T-helper 1 cell treated with Interleukin-12 subunit alpha and Interleukin-12 subunit beta and Interleukin-4 antibody, amounts not matched to agents 30 μg/mL and 1 μg/mL, for 36 hours (primary cell): ENCODE results near the gene PGF.
"Not testable (repeated sequence)": the region's sequence is repeated elsewhere in the genome, so short reads cannot be mapped to it uniquely, and the experiment has no call there.

ENCODE experiments used
- H3K27ac Mint-ChIP-seq: one replicate; pipeline ENCODE4 v1.8.0; 2021; ENCODE audit warnings: mild to moderate bottlenecking, mixed read lengths
- H3K27me3 Mint-ChIP-seq: one replicate; pipeline ENCODE4 v1.8.0; 2021; ENCODE audit warnings: low read depth, mixed read lengths
- H3K36me3 Mint-ChIP-seq: one replicate; pipeline ENCODE4 v1.8.0; 2021; ENCODE audit warnings: low read depth, mixed read lengths
- H3K4me1 Mint-ChIP-seq: one replicate; pipeline ENCODE4 v1.8.0; 2021; ENCODE audit warnings: low read depth, mixed read lengths
- H3K4me3 Mint-ChIP-seq: one replicate; pipeline ENCODE4 v1.8.0; 2021; ENCODE audit warnings: mild to moderate bottlenecking, moderate library complexity, mixed read lengths
- H3K9me3 Mint-ChIP-seq: one replicate; pipeline ENCODE4 v1.8.0; 2021; ENCODE audit warnings: mixed read lengths

PGF gene

DNA sequence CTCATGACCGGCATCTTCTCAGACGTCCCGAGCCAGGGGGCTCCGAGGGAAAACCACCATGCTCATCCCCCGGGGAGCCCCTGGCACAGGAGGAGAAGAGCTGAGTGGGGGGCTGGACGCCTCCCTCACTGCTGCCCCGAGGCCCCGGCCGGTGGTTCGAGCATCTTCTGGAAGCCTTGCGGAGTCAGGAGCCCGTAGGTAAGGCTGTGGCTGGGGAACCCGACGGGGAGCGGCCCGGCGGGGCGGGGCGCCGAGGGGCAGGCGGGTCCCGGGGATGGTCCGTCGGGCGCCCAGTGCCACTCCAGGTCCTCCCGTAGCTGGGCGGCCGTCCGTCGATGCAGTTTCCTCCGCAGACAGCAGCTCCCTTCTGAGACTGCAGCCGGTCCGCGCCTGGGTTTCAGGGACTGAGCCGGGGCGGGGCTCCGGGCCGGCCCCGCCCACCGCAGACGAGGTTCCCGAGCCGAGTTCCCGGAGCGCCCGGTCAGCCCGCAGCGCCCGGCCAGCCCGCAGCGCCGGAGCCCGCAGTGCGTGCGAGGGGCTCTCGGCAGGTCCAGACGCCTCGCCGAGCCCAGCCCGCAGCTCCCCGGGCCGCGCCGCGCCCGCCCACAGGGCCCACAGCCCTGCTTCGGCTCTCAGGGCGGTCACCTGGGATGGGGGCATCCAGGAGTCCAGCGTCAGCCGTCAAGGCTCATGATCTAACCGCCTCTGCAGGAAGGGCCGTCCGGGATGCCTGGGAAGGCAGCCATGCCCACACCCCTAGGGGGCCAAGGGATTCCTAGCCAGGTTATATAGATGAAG is at the start of gene PGF:
TSS of gene PGF (minus strand) at position 369 of the 798 bp plus-strand sequence. CDS start at position 14, 355 bp downstream.
- peaks cover 9% of the 10 kb centered on the region for H3K27me3 Mint-ChIP-seq
- H3K9me3 Mint-ChIP-seq, result no peaks in the 10 kb centered on the region
- H3K27ac Mint-ChIP-seq, result no peak within 1 kb of the TSS
- H3K36me3 Mint-ChIP-seq, result no peaks in the 10 kb centered on the region
- H3K4me1 Mint-ChIP-seq, result no peaks in the 10 kb centered on the region
- peak within 1 kb of the TSS; percentile 52 for H3K4me3 Mint-ChIP-seq

DNA sequence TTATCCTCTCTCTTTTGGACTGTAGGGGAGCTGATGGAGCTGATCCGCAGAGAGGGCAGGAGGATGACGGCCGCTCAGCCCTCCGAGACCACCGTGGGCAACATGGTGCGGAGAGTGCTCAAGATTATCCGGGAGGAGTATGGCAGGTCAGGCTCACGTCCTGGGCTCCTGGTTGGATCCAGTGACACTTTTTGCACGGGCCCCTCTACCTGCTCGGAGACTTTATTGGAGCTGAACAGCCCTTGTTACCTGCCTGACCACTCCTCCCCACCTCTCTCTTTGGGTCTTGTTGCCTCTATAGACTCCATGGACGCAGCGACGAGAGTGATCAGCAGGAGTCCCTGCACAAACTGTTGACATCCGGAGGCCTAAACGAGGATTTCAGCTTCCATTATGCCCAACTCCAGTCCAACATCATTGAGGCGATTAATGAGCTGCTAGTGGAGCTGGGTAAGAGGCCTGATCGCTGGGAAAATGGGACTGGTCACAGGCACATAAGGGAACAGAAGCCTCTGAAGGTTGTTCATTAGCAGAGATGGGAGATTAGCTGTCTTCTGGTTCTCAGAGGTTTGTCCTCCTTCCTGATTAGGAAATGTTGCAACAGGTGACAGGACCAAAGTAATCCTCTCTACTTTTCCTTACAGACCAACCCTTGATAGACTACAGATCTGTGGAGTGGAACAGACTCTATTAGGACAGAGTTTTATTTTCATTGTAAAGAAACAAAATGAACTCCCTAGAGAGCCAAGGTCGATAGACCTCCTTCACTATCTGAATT is 48.0 kb upstream of the PGF start:
- Mint-ChIP-seq H3K27me3 (peaks cover 9% of the 10 kb centered on the region), H3K36me3 (peaks cover 44% of the 10 kb centered on the region), H3K4me1 (peaks cover 29% of the 10 kb centered on the region), H3K27ac (peak overlapping the region; percentile 96), H3K9me3 (peaks cover 5% of the 10 kb centered on the region), H3K4me3 (peak overlapping the region; percentile 97)

DNA sequence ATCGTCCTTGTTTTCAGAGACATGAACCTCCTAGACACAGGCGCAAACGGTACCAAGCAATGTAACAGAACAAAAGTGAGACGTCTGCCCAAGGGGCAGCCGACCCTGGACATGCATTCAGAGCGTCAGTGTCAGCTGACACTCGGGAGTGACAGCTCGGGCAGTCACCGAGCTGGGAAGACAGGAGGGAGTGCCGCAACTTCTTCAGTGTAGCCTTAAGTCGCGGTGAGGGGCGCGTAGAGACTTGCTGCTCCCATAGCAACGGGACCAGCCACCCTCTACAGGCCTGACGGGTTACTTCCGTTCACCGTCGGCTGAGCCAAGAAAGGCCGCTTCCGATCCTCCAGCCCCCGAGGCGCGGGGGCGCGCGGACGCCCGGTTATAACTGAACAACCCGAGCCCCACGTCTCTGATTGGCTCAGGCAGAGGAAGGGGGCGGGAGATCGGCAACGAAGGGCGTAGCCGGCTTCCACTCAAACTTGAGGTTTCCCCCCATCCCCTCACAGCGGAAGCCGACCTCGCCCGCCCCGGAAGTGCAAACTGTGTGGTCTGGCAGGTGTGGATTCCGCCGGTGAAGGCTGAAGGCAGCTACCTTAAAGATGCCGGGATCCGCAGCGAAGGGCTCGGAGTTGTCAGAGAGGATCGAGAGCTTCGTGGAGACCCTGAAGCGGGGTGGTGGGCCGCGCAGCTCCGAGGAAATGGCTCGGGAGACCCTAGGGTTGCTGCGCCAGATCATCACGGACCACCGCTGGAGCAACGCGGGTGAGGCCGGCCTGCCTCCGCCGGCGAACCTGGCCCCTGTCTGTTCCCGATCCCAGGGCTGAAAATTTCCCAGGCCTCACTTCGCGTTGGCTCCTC is 47.2 kb upstream of the PGF start, which contains the start of gene EIF2B2:
TSS of gene EIF2B2 (plus strand) at position 530 of the 858 bp plus-strand sequence. CDS start at position 600, 70 bp downstream.
- Mint-ChIP-seq H3K36me3 (peaks cover 37% of the 10 kb centered on the region), H3K4me3 (peak within 1 kb of the TSS; percentile 97), H3K27me3 (peaks cover 9% of the 10 kb centered on the region), H3K27ac (peak within 1 kb of the TSS; percentile 96), H3K4me1 (peaks cover 27% of the 10 kb centered on the region), H3K9me3 (peaks cover 5% of the 10 kb centered on the region)

DNA sequence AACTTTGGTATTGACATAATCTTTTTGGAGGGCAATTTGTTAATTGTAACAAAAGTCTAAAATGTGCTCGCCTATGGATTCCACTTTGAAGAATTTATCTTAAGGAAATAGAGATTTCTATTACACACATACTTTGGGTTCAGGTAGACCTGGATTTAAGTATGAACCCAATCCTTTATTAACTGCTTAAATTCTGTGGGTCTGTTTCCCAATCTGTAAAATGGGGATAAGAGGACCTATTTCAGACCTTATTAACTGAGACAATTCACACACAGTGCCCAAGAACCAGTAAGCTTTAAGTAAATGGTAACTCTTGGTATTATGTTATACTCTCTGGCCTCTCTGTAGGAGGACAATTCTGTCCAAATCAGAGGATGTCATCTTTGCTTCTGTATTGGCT is 46.5 kb upstream of the PGF start:
- peak overlapping the region; percentile 96 for H3K27ac Mint-ChIP-seq
- peaks cover 9% of the 10 kb centered on the region for H3K27me3 Mint-ChIP-seq
- H3K9me3 Mint-ChIP-seq, result peaks cover 5% of the 10 kb centered on the region
- peak overlapping the region; percentile 97 for H3K4me3 Mint-ChIP-seq
- peaks cover 33% of the 10 kb centered on the region for H3K36me3 Mint-ChIP-seq
- H3K4me1 Mint-ChIP-seq, result peaks cover 24% of the 10 kb centered on the region

DNA sequence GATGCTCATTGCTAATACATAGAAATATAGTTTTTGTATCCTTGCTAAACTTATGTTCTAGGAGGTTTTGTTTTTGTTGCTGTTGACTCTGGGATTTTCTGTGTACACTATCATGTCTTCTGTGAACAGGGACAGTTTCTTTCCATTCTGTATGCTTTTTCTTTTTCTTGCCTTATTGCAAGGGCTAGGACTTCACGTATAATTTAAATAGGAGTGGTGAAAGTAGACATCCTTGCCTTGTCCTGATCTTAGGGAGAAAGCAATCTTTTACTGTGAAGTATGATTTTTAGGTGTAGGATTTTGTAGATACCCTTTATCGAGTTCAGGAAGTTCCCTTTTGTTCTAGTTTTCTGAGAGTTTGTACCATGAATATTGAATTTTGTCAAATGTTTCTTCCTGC is 45.9 kb upstream of the PGF start:
- peaks cover 9% of the 10 kb centered on the region for H3K27me3 Mint-ChIP-seq
- peaks cover 24% of the 10 kb centered on the region for H3K4me1 Mint-ChIP-seq
- peaks cover 5% of the 10 kb centered on the region for H3K9me3 Mint-ChIP-seq
- peaks cover 28% of the 10 kb centered on the region for H3K36me3 Mint-ChIP-seq
- no peak overlapping the region for H3K4me3 Mint-ChIP-seq
- H3K27ac Mint-ChIP-seq, result peak overlapping the region; percentile 15

DNA sequence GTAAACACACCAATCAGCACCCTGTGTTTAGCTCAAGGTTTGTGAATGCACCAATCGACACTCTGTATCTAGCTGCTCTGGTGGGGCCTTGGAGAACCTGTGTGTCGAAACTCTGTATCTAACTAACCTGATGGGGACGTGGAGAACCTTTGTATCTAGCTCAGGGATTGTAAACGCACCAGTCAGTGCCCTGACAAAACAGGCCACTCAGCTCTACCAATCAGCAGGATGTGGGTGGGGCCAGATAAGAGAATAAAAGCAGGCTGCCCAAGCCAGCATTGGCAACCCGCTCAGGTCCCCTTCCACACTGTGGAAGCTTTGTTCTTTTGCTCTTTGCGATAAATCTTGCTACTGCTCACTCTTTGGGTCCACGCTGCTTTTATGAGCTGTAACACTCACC is 40.4 kb upstream of the PGF start:
- not testable (repeated sequence) for H3K9me3 Mint-ChIP-seq, H3K36me3 Mint-ChIP-seq, H3K4me3 Mint-ChIP-seq, H3K27ac Mint-ChIP-seq, H3K27me3 Mint-ChIP-seq, H3K4me1 Mint-ChIP-seq

DNA sequence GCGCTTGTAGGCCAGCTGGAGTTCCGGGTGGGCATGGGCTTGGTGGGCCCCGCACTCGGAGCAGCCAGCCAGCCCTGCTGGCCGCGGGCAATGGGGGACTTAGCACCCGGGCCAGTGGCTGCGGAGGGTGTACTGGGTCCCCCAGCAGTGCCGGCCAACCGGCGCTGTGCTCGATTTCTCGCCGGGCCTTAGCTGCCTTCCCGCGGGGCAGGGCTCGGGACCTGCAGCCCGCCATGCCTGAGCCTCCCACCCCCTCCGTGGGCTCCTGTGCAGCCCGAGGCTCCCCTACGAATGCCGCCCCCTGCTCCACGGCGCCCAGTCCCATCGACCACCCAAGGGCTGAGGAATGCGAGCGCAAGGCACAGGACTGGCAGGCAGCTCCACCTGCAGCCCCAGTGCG is 38.8 kb upstream of the PGF start:
- not testable (repeated sequence) for H3K4me3 Mint-ChIP-seq, H3K36me3 Mint-ChIP-seq, H3K4me1 Mint-ChIP-seq, H3K27ac Mint-ChIP-seq, H3K9me3 Mint-ChIP-seq, H3K27me3 Mint-ChIP-seq

DNA sequence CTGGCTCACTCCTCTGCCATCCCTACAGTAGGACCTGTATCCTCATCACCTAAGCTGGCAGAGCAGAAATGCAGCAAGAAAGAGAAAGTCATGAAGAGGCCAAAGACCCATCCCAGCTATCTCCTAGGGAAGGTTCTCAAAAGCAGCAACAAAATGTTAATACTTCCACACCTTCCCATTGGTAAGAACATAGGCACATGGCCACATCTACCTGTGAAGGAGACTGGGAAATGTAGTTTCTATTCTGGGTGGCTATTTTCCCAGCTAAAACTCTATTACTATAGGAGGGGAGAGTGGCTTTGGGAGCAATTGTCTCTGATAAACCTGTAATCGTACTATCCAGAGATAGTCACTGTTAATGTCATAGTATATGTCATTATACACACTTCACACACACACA is 33.6 kb upstream of the PGF start:
- H3K4me3 Mint-ChIP-seq, result no peak overlapping the region
- H3K36me3 Mint-ChIP-seq, result no peaks in the 10 kb centered on the region
- no peaks in the 10 kb centered on the region for H3K4me1 Mint-ChIP-seq
- H3K27me3 Mint-ChIP-seq, result peaks cover 9% of the 10 kb centered on the region
- H3K27ac Mint-ChIP-seq, result no peak overlapping the region
- H3K9me3 Mint-ChIP-seq, result no peaks in the 10 kb centered on the region

DNA sequence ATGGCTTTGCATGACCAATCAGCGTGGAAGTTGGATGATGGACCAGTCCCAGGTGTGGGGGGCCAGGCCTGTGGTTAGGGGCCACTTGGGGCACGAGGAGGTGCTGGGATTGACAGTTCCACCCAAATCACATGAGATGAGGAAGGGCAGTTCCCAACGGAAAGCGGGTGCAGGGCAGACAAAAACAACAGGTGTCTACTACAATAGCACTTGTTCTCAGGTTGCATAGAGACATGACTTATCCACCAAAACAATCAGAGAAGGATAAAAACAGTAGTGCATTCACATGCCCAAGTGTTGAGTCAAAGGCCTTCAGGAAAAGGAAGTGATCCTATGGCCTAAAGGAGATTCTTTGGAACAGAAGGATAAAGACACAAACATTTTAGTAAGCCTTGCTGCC is 32.7 kb upstream of the PGF start:
- H3K27ac Mint-ChIP-seq, result no peak overlapping the region
- no peaks in the 10 kb centered on the region for H3K36me3 Mint-ChIP-seq
- no peak overlapping the region for H3K4me3 Mint-ChIP-seq
- H3K27me3 Mint-ChIP-seq, result peaks cover 9% of the 10 kb centered on the region
- no peaks in the 10 kb centered on the region for H3K9me3 Mint-ChIP-seq
- H3K4me1 Mint-ChIP-seq, result no peaks in the 10 kb centered on the region

DNA sequence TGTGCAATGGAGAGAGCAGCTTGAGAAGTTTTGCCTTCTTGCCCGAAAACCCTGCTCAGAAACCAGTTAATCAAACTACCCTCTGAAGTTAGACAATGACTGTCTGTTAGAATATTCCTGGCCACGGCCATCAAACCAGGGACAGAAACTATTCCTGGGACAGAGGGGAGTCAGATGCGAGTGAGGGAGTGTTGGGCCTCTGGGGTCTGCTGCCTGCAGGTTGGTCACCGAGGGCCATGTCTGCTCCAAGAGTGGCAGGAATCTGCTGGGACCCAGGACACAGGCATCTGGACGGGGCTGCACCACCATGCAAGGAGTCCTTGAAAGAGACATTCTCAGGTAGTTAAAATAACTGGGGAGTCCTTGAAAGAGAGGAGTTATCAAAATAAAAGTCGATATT is 30.4 kb upstream of the PGF start:
- Mint-ChIP-seq H3K27ac (no peak overlapping the region), H3K36me3 (no peaks in the 10 kb centered on the region), H3K27me3 (peaks cover 9% of the 10 kb centered on the region), H3K4me1 (no peaks in the 10 kb centered on the region), H3K4me3 (no peak overlapping the region), H3K9me3 (no peaks in the 10 kb centered on the region)

DNA sequence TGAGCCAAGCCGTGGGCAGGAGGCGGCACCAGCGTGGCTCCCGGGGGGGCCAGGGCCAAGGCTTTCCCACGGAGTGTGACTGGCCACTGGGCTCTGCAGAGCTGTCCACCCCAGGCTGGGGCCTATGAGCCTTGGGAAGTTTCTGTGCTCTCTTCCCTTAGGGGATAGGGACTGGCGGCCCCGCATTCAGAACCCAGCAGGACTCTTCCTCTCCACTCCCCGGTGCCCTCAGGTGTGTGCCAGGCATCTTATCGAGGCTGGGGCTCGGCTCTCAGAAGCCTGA is 29.6 kb upstream of the PGF start:
- Mint-ChIP-seq H3K9me3 (no peaks in the 10 kb centered on the region), H3K4me1 (no peaks in the 10 kb centered on the region)

DNA sequence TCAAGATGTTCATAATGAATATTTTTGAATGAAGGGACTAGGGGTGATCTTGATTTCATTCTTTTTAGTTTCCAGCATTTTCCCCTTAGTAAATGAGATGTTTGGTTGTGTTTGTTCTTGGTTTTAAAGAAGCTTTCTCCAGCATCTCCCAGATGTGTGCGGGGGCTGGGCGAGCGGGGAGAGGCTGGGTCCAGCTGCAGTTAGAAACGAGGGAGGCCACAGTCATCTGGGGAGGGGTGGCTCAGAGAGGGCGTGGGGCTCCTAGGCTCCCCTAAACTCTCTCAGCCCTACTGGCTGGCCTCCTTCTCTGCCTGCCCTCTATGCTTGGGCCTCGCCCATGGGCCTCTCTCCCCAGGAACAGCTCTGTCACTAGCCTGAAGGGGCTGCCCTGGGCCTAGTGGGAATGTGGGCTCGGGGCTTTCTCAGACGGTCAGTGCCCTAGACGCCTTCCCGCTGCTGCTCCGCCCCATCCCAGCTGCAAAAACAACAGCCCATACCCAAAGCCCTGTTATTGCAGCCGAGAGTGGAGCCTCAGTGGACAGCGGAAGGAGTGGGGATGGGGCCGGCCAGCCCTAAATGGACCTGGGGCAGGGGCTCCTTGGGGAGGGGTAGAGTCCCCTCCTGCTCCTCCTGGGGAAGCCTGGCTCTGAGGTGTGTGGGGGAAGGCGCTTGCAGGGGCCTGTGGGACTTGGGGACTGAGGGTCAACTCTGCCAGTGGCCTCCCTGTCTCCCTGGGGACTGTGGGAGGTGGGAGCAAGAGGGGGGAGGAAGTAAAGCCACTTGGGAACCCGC is 29.0 kb upstream of the PGF start:
- Mint-ChIP-seq H3K27me3 (peaks cover 9% of the 10 kb centered on the region), H3K4me1 (no peaks in the 10 kb centered on the region), H3K36me3 (no peaks in the 10 kb centered on the region), H3K9me3 (no peaks in the 10 kb centered on the region), H3K27ac (no peak overlapping the region), H3K4me3 (no peak overlapping the region)

More for the DNA sequence above, 29.6 kb upstream of the PGF start:
- Mint-ChIP-seq H3K27ac (no peak overlapping the region), H3K36me3 (no peaks in the 10 kb centered on the region), H3K27me3 (peaks cover 9% of the 10 kb centered on the region), H3K4me3 (no peak overlapping the region)

DNA sequence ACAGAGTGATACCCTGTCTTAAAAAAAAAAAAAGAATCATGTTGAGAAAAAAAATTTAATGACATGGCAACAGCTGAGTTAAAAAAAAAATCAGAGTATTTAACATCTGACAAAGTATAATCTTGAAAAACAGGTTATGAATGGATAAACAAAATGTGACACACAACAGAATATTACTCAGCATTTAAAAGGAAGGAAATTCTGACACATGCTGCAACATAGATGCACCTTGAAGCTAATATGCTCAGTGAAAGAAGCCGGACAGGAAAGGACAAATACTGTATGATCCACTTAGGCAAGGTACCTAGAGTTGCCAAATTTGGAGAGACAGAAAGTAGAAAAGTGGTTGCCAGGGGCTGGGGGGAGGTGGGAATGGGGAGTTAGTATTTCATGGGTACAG is 27.9 kb upstream of the PGF start:
- Mint-ChIP-seq H3K4me1 (no peaks in the 10 kb centered on the region), H3K9me3 (no peaks in the 10 kb centered on the region), H3K4me3 (no peak overlapping the region), H3K36me3 (no peaks in the 10 kb centered on the region), H3K27ac (no peak overlapping the region), H3K27me3 (peaks cover 13% of the 10 kb centered on the region)

DNA sequence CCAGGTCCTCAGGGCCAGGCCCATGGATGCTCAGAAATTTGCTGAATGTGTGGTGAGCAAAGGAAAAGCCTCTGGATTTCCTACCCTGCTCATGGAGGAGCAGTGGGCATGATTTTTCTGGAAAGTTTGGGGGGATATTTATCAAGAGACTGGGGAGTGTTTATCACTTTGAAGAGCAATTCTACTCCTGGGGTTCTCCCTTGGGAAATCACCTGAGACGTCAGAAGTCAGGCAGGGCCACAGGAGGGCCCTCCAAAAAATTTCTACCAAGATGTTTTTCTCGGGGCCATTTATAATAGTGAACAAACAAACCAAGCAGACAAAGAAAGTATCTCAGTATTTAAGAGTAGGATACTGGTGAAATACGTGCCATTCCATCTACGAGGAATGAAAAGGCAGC is 27.3 kb upstream of the PGF start:
- H3K4me1 Mint-ChIP-seq, result no peaks in the 10 kb centered on the region
- H3K36me3 Mint-ChIP-seq, result no peaks in the 10 kb centered on the region
- peaks cover 8% of the 10 kb centered on the region for H3K27me3 Mint-ChIP-seq
- H3K27ac Mint-ChIP-seq, result no peak overlapping the region
- no peaks in the 10 kb centered on the region for H3K9me3 Mint-ChIP-seq
- no peak overlapping the region for H3K4me3 Mint-ChIP-seq
